GM18505 (cell line): ENCODE data around the gene ESR2.

ENCODE experiments used
- ATAC-seq: cut with Tn5 transposase; IDR thresholded peaks from one replicate; pipeline ENCODE4 v1.9.1; 2021; ENCODE audit not compliant: unreplicated experiment
- POLR2A ChIP-seq: IDR thresholded peaks from 4 replicates; pipeline ENCODE4 v1.6.1; 2011; ENCODE audit warnings: borderline replicate concordance; ENCODE audit not compliant: insufficient read depth, insufficient read length; ENCODE audit errors: extremely low read depth

ESR2 gene

DNA sequence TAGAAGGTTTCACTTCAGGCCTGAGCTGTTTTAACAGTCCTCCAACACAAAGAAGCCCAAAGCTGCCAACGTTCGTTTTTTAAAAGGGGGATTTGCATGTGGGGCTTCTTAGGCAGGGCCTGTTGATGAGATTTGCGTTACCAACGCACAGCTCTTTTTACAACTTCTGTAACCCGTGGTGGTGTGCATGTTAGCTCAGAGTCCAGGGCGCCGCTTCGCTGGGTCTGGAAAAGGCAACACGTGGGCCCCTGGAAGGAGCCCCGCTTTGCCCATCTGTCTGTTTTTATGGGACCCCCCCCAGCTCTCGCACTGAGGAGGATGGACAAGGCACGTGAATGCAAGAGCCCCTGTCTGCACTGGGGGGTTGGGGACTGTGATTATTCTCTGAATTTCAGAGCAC is 84.0 kb downstream of the ESR2 start:
- no peak for ATAC-seq
- no peak for TF ChIP-seq POLR2A

DNA sequence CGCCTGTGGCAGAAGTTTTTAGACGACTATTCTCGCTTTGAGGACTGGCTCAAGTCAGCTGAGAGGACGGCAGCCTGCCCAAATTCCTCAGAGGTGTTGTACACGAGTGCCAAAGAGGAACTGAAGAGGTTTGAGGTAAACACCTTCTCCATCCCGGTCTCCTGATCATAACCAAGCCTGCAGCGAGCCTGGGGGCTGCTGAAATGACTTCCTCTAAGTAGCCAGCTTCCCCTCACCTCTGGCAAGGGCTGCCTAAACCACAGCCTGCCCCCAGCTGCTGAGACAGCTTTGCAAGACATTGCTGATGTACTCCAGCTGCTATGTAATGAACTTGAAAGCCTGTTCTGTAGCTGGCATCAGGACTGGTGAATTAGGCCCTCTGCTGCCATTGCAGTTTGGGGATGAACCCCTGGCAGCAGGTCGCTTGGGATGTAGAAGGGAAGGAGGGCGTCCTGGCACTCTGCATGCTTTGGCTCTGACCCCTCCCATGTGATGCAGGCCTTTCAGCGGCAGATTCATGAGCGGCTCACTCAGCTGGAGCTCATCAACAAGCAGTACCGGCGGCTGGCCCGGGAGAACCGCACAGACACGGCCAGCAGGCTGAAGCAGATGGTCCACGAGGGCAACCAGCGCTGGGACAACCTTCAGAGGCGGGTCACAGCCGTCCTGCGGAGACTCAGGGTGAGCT is 84.6 kb downstream of the ESR2 start:
- peak; percentile 84 for ATAC-seq
- TF ChIP-seq POLR2A = no peak

GRCh38 chr14:64208981-64209380 is 85.2 kb downstream of the ESR2 start:
- TF ChIP-seq POLR2A = no peak
- ATAC-seq = no peak

DNA sequence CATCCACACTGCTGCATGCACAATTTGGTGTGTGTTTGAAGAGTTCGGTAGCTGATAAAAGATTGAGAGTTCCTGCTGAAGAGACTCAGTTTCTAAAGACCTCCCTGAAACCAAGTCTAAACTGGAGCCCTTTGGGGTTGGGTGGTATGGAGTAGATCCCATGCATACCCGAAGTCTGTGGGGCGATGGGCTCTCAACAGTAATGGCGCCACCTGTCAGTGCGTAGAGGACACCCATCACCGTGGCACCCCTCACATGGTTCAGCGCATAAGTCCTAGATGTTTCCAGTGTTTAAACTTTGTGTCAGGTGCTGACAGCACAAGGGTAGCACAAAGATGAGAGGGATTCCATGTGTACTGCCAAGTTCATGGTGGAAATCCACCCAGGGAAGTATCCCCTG is 85.9 kb downstream of the ESR2 start:
- TF ChIP-seq POLR2A = no peak
- no peak for ATAC-seq

DNA sequence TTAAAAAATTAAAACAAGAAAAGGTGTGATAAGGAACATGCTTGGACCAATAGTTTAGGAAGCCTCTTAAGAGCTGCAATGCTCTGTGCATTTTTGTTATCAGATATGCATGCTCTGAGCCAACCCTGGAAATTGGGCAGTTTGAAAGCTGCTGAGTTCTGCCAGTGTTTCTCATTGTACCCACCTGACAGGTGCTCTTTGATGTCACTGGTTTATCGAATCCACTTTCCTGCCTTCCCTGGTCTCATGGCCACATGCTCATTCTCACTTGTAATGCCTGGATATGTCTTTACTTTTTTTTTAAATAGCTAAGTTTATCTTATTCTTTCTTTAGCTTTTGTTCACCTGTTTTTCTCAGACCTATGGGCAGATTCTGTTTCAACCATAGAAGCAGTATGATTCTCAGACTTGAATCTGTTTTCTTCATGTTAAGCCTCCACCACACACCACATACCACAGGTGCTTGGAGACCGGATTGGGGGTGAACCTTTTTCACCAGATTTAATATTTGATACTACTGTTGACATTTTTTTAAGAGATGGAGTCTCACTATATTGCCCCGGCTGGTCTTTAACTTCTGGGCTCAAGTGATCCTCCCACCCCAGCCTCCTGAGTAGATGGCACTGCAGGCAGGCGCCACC is 90.7 kb downstream of the ESR2 start:
- no peak for TF ChIP-seq POLR2A
- ATAC-seq = no peak

- ATAC-seq = no peak
- no peak for TF ChIP-seq POLR2A
Observed at GRCh38 chr14:64202716-64203115, 91.5 kb downstream of the ESR2 start.

DNA sequence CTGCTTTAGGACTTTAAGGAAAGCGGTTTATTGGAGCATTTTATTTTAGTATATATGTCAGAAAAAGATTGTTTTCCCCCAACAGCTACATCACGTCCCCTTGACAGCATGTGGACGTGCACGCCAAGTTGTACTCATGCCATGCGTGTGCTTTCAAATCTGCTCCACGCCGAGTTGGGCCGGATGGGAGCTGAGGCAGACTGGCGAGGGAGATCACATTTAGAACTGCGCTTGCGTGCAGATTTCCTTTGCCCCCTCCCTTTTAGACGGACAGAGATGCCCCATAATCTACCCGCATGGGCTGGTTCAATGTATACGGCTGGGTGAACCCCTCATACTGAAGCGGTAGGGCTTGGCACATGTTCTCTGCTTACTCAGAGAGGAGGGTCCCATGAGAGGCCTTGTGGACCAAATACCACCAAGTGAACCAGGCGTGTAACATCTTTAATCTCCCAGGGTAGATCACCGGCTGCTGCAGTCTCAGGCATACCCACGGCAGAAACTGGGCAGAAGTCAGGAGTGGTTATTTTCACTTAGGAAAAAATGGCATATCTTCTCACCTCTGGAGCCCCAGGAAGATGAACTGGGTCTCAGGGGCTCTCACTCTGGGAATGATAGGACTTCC is 92.1 kb downstream of the ESR2 start:
- no peak for TF ChIP-seq POLR2A
- ATAC-seq = no peak

GRCh38 chr14:64201296-64201695 is 92.9 kb downstream of the ESR2 start:
- no peak for TF ChIP-seq POLR2A
- no peak for ATAC-seq

DNA sequence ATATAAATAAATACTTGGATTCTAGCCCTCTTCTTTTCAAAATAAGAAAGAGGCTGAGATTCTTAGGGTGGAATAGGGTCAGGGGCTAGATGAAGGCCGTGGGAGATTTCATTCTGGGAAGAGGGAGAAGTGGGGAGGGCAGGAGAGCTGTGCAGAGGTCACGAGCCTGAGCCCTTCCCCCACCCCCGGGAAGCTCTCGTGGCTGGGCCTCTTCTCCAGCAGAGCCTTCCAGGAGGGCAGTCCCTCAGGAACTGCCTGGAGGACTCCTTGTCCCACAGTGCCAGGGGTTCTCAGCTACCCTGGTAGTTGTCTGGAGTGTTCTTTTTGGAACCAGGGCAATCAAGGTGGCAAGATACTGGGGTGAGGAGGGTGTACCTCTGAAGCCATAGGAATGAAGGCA is 94.0 kb downstream of the ESR2 start:
- no peak for ATAC-seq
- TF ChIP-seq POLR2A = no peak

DNA sequence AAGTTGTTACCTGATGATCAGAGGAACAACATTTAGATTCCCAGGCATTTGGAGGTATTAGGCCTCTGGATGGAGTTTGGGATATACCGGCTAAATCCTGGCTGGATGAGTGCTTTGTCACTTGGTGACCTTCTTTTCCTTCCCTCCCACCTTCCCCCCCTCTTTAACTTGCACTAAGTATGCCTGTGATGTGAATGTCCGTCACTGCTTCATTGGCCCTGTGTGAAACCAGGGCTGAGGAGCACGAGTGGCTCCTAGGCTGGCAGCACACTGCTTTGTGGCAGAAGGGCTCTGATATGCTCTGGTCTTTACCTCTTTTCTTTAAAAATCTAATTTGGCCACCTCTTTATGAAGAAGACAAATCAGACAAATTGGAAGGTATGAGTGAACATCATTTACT is 95.7 kb downstream of the ESR2 start:
- no peak for TF ChIP-seq POLR2A
- ATAC-seq = no peak

- no peak for TF ChIP-seq POLR2A
- no peak for ATAC-seq
Observed at GRCh38 chr14:64197996-64198395, 96.2 kb downstream of the ESR2 start.

DNA sequence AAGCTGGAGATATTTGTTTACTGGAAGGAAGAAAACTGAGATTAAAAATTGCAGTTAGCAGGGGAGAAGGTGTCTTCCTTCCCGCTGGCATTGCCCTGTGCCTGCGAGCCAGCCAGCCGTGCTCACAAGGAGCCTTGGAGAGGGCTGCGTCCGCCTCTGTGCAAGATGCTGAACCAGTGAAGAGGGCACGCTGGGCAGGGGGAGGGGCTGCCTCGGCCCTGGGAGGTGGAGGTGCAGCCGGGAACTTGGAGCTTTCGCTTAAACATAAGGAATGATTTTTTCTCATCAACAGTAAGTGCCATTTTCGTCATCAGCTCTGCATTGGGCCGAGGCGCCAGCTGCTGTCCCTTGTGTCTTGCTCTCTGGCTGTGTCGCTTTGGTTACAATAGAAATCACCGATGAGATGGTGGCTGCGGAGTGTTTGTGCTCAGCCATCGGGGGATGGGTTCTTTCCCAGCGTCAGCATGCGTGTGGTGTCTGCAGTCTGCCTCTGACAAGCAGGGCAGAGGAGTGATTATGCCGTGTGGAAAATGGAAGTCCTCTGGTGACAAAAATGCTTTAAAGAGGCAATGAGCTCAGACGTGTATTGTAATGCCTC is 97.3 kb downstream of the ESR2 start:
- no peak for TF ChIP-seq POLR2A
- ATAC-seq = peak; percentile 58

DNA sequence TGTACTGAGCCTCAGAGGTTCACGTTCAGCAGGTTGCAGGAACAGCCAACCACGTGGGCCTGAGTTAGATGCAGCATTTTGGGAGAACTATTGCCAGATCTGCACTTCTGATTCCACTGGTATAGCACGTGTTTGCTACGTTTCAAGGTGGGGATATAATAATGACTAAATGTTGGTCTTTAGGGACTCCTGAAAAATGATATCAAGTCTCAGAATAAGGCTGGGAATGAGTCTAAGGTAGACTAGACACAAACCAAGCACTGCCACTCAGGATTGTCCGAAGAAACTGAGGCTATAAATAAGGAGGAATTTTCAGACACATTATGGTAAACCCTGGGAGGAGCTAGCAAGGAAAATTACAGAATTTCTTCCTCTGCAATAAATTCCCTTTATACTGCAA is 98.1 kb downstream of the ESR2 start:
- ATAC-seq = no peak
- TF ChIP-seq POLR2A = no peak

- no peak for TF ChIP-seq POLR2A
- no peak for ATAC-seq
Observed at GRCh38 chr14:64195199-64195598, 99.0 kb downstream of the ESR2 start.

DNA sequence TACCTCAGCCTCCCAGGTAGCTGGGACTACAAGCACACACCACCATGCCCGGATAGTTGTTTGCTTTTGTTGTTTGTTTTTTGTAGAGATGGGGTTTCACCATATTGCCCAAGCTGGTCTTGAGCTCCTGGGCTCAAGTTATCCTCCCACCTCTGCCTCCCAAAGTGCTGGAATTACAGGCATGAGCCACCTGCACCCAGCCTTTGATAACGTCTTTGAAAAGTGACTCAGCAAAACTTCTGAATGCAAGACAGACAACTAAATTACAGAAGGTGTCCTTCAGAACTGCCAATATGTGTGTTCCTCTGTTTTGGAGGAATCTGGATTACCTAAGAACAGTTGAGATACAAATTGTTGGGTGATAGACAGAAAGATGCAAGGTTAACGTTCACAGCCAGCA is 99.8 kb downstream of the ESR2 start:
- ATAC-seq = no peak

GRCh38 chr14:64193821-64194220 is 100.3 kb downstream of the ESR2 start:
- no peak for TF ChIP-seq POLR2A
- no peak for ATAC-seq

More for the DNA sequence above, 99.8 kb downstream of the ESR2 start:
- TF ChIP-seq POLR2A = no peak
